Endothelial cell of hepatic sinusoid (primary cell): Measurements from ENCODE around the gene SSBP2.
"Not testable (repeated sequence)": the region's sequence is repeated elsewhere in the genome, so short reads cannot be mapped to it uniquely, and the experiment has no call there.

ENCODE experiments used
- in situ Hi-C: cut with HindIII; loops from 2 replicates; pipeline ENCODE4 v1.10.0; 2017; ENCODE audit warnings: low sequenced_read_pairs

SSBP2 gene

DNA sequence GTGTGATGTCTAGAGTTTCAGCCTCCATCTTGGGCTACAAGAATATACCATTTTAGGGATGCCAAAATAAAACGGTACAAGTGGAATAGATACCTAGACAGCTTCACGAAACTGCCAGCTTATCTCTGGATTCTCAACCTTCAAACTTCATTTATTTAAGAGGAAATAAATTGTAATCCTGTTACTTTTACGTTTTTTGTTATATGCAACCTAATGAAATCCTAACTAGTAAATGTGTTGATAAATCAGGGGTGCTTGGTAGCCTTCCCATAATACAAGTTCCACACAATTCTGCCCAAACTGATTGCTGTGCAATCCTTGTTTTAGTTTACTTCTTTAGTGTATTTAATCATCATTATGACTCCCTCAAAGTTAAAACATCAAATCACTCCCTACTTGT, 75.5 kb downstream of the SSBP2 start:
- in situ Hi-C loops = no loop called here

DNA sequence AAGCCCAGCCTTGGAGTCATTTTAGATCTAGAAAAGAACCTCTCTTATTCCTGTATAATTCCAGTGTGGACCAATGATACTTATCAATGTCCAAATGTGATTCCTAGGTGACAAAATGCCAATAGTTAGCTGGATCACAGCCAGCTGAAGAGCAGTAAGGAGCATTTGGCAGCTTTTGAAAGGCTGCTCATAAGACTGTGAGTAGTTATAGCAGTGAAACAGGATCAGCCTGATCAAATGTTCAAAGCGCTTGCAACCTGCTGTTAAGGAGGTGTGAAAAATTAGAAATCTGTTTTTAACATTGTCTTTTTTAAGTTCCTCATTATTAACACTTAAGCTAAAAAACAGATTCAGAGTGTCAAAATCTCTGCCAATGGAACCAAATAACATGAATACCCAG, 85.1 kb downstream of the SSBP2 start:
- in situ Hi-C loops = no loop called here

DNA sequence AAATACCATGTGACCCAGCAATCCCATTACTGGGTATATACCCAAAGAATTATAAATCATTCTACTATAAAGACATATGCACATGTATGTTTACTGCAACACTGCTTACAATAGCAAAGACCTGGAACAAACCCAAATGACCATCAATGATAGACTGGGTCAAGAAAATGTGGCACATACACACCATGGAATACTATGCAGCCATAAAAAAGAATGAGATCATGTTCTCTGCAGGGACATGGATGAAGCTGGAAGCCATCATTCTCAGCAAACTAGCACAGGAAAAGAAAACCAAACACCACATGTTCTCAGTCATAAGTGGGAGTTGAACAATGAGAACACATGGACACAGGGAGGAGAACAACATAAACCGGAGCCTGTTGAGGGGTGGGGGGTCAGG, 90.3 kb downstream of the SSBP2 start:
- in situ Hi-C loops = not testable (repeated sequence)

DNA sequence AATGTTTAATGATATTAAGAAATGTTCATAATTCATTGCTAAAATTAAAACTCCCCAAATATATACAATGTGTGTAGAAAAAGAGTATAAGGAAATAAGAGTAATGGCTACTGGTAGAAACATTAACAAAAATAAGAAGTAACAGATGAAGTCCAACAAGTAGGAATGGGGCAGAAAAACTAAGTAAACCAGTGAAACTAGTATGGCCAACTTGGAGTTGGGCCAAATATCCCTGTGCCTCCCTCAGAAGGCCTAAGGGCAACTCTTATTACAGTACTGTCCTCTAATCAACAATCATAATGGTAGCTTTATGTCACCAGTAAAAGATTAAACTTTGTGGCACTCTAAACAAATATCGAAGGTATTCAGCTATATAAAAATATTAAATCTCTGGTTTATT, 93.5 kb downstream of the SSBP2 start:
- in situ Hi-C loops = no loop called here

DNA sequence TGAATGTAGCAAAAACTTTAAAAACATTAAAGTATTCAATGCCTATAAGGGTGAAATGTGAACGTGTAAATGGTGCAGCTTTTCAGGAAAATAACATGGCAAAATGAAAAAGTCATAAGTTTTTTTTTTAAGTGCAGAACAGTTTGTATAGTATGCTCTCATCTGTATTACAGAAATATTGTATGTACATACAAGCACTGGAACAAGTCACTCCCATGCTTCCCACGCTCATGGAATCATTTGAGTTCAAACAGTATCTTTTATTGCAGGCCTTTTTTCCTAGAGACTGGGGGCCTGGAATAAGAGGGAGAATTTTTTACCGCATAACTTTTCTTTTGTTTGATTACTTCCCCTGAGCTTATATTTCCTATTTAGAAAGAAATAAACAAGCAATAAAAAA, 94.1 kb downstream of the SSBP2 start:
- in situ Hi-C loops = no loop called here

DNA sequence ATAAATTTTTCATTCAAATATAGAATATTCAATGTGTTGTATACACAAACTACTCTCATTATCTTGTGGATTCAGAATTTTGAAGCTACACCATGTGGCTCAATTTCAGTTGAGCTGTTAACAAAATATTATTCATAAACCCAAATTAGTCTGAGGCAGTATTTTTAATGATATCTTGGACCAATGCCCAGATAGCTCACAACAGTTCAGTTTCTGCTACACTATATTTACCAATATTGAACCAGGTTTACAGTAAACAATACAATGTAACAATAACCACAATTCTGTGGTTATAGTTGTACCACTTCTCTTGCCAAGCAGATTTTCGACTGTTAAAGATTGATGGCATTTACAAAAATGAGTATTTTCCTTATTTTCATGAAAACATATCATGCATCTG, 99.9 kb downstream of the SSBP2 start:
- in situ Hi-C loops = no loop called here

DNA sequence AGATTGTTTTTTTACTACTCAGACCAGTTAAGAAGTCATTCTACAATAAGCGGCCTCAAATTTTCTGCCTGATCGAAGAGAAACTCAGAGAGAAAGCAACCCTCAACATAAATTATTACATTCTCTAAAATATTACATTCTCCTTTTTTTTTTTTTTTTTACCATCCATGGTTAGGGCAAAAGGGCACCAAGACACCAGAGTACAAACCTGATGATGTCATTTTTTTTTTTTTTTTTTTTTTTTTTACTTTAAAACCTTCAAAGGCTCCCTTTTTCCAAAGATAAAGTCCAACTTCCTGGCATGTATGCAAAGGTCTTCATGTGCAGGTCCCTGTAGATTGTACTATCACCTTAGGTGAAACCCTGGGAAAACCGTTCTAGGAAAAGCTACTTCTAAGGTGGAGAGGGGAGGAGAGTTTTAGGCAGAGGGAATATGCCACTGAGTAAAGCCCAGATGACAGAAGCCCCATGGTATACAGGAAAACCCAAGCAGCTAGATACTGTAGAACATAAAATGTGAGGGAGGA, 104.4 kb downstream of the SSBP2 start:
- in situ Hi-C loops = no loop called here

DNA sequence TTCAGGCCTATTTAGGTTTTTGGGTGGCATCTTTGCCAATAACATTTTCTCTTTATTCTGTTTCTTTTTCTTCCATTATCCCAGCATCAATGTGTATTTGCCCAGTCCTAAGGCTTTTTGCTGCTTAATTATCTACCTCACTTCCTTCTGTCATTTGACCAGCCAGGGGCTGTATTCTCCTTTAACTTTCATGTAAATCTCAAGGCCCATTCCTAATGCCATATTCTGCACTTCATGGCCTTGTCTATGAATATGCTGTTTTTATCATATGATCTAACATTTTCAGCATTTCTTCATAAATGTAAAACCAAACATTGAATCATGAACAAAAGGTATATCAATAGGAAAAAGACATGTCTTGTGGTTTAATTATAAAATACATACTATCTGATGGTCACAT, 108.7 kb downstream of the SSBP2 start:
- in situ Hi-C loops = no loop called here

DNA sequence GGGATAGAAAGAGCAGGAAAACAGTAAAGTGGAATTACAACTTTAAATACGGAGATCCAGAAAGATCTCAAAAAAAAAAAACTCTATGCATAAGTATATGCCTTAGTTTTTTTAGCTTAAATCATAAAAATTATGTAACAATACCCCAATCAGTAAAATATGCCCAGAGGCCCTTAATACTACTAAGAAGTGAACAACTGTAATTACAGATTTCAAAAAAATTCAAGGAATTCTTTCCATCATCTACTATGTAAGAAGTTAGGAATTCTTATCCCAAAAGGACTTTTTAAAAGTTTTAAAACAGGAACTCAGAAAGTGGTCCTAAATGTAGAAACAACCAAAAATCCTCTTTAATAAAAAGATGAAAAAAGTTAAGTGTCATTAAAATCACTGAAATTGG, 111.3 kb downstream of the SSBP2 start:
- in situ Hi-C loops = no loop called here

DNA sequence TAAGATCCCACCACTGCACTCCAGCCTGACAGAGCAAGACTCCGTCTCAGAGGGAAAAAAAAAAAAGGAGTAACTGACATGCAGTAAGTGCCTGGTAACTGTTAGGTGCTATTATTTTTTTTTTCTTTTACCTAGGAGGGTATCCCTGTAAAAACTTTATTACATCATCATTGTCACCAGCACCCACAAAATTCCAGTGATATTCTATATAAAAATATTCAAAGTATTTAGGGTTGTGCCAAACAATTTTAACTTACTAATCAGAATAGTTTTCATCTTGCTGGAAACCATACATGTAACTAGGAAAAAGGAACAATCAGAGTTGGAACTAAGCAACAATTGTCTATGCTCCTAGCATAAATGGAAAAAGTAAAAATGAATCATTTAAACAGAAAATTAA, 112.4 kb downstream of the SSBP2 start:
- in situ Hi-C loops = no loop called here

DNA sequence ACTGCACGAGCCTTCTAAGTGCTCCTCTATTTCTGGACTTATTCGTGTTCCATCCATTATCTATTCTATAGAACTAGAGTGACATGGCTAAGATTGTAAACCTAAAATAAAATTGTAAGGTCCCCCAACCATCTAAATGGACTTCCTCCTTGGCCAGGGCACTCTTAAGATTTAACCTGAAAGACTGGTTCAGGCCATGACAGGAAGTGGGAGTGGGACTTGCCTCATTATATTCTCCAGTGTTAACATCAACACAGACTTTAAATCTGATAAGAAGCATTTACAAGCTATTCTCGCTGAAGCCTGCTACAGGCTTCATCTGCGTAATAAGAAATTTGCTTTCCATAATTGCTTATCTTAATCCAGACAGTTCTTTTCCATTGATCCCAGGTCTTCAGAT, 117.0 kb downstream of the SSBP2 start:
- in situ Hi-C loops = no loop called here

DNA sequence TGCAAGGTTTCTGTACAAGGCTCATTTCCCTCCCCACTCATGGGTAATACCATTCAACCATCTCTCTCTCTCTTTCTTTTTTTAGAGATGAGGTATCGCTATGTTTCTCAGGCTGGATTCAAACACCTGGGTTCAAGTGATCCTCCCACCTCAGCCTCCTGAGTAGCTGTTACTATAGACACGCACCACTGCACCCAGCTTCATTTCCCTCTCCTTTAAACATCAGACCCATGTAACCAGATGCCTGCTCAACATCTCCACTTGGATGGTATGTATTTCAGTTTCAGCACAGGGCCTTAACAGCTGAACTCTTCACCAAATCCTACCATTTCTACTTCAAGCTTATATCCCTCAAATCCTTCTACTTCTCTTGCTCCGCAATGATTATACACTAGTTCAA, 117.4 kb downstream of the SSBP2 start:
- in situ Hi-C loops = no loop called here

DNA sequence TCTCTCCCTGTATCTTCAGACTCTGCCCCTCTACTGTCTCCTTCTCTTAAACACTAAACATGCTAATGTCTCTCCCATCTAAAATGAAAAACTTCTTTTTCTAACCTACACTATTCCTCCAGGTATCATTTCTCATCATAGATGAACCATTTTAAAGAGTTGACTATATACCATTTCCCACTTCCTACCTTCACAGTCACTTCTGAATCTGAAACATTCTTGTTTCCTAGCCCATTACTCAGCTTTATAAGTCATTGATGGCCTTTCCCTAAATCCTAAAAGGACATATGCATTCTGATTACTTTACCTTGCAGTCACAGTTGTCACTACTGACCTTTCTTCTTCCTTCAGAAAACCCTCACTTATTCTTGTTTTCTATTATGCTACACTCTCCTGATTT, 118.2 kb downstream of the SSBP2 start:
- in situ Hi-C loops = no loop called here

DNA sequence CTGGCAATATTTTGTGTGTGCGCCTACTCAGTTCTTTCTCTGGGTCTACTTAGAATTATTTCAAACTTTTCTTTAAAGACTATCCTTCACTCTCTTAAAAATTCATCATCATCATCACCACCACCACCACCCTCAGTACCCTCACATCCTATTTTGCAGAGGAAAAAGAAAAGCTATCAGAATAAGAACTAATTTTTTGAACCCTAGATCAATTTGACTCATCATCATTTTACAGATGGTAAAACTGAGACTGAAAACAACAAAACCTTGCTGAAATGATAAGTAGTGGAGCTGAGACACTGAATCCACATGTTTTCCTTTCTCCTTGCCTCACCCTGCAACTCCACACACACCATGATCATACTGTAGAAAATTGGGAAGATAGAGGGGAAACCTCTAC, 119.3 kb downstream of the SSBP2 start:
- in situ Hi-C loops = no loop called here

DNA sequence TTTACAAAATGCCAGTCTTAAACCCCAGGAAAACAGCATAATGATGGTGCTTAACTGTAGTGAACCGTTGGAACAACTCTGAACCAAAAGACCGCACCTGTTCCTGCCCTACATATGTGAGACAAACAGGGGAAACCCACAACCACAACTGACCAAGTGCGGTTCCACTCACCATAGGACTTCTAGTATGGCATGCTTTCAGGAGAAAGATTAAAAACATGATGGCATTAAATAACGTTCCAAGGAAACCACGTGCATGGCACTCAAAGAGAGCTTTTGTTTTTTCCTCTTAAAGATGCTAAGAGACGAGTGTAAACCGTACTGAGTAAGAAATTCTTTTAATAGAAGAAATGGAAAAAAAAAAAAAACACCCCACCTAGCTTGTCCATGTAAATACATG, 119.8 kb downstream of the SSBP2 start:
- in situ Hi-C loops = no loop called here

DNA sequence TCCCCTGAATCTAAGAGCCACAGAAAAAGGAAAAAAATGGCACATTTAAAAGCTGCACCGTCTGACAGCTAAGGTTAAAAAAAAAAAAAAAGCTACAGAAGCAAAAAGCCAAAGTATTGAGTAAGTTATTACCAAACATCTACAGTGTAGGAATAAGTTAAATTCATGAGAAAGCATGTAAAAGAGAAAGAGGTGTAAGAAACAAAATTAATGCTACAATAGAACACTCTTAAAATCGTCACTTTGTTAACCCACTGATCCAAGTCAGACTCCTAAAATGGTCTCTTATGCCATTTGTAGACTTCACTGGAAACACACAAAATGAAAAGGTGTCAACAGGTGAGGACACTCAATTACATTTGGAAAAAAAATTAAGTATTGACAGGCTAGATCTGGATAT, 120.2 kb downstream of the SSBP2 start:
- in situ Hi-C loops = no loop called here

DNA sequence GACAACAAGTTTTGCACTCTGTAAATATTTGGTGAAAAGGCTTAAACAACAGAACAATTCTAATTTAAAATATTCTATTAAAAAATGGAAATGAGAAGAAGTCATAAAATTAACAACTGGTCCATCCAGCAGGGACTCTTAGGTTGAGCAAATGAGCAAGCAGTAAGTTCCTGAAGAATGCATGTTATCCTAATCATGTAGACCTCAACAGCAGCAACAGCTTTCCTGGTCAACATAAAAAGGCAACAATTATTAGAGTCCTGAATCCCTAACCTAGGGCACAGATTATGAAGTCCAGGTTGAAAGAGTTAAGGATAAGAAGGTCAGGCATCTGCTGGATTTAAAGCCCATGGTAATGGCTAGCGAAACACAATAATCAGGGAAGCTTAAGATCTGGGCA, 120.9 kb downstream of the SSBP2 start:
- in situ Hi-C loops = no loop called here

DNA sequence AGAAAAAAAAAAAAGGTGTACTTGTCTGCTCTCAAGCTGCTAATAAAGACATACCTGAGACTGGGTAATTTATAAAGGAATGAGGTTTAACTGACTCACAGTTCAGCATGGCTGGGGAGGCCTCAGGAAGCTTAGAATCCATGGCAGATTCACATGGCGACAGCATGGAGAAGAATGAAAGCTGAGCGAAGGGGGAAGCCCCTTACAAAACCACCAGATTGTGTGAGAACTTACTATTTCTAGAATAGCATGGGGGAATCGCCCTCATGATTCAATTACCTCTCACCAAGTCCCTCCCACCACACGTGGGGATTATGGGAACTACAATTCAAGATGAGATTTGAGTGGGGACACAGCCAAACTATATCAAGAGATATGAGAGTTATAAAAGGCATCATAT, 122.8 kb downstream of the SSBP2 start:
- in situ Hi-C loops = not testable (repeated sequence)

DNA sequence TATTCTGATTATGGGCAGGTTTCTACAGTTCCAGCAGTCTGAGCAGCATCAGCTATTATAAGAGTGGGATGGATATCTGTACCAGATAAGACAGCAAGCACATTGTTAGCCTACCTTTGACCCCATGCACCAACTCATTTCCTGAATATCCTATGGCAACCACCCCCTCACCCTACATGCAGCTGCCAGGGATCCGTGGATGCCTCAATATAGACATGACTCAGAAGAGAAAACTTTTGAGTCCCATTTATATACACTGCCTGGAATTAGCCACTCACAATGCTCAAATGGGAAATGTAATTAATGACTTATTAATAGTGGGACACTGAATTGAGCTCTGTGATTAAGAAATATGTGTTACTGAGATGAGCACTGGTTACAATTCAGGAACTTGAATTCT, 124.4 kb downstream of the SSBP2 start:
- in situ Hi-C loops = no loop called here

DNA sequence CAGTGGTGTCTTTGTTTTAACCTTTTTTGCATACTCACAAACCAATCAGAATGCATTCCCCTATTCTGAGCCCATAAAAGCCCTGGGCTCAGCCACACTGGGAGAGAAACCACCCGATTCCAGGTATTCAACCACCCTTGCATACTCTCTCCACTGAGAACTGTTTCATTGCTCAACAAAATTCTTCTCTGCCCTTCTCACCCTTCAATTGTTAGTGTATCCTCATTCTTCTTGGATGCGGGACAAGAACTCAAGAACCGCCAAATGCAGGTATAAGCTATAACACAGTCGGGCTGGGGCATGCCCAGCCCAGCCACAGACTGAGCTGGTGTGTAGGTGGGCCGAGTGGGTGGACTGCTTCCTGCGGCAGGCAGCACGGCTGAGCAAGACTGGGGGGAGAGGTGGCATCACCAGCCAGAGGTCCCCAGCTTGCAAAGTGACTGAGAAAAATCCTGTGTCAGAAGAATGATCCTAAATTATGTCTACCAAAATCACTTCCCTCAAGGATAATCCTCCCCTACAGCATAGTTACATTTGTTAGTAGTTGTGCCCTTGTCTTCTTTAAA, 141.0 kb downstream of the SSBP2 start:
- in situ Hi-C loops = no loop called here

DNA sequence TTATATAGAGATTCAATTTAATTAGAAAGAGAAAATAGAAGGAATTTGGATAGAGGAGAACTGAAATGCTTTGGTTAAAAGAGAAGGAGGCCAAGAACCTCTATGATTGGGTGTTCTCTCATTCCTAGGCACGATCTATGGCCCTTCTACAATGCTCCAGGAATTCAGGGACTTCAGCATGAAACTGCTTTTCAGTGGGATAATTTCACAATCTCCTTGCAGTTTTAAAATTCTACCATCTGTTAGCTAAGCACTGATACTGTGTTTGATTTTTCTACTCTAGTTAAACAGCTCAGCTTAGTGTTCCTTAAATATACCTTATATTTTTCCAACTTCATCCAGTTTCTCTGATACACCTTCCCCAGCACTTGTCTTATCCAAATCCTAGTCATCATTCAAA, 141.9 kb downstream of the SSBP2 start:
- in situ Hi-C loops = no loop called here

DNA sequence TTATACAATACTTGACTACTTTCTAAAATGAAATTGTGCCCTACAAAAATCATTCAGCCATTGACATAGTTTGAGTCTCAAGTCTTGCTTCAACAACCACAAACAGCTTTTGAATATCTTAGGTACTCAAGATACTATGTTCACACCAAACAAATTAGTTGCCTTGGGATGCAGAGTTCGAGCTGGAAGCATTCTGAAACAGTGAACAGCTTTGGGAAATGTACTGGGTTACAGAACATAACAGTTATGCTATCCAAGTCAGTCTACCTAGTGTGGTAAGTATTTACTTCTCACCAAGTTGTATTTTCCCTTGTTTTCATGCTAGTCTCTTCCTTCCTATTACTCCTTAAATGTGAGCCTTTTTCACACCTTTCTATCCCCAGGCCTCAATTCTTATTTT, 143.2 kb downstream of the SSBP2 start:
- in situ Hi-C loops = no loop called here

DNA sequence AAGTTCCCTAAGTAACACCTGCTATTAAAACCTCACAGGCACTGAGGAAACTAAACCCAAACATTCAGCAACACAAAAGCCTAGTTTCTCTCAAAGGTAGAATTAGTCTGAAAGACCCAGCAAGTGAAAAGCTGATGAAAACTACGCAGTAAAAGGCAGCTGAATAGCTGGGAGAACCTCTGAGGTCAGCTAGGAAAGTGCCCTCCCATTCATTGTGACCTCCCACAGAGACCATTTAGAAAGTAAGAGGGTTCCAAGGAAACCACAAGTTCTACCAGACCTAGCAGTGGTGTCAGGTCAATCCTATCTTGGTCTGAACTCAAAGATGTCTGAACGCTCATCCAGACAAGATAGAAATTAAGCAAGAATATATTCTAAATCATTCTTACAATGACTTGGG, 144.7 kb downstream of the SSBP2 start:
- in situ Hi-C loops = no loop called here

DNA sequence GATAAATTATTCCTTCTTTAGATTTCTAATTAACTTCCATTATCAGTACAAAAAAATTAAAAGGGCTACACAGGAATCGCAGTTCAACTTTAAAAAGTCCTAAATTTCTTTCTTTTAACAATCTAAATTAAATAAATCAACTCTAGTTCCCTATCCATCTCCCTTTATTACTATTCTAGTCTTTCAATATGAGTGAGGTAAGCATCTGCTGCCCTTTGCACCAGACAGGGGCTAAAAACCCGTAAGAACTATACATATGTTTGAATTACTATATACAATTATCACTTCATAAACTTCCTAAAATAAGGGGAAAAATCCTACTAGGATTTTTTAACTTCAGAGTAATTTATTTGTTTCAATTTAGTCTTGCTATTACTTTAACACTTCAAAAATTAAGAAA, 145.6 kb downstream of the SSBP2 start:
- in situ Hi-C loops = no loop called here
